ENCODE measurements around the gene PADI3.

The PADI3 gene

GRCh38 chr1:17272066-17272465 lies 23.2 kb downstream of the PADI3 start:
- no peak for DNase-seq (ENCODE audit: low read depth in 2 of 2)

GRCh38 chr1:17272646-17273045 lies 23.7 kb downstream of the PADI3 start:
- no peak for DNase-seq (ENCODE audit: low read depth in 2 of 2)

- DNase-seq (ENCODE audit: low read depth in 2 of 2) = no peak
Observed at GRCh38 chr1:17273096-17273495, 24.2 kb downstream of the PADI3 start.

GRCh38 chr1:17274186-17275170 lies 25.6 kb downstream of the PADI3 start:
- no peak for DNase-seq (ENCODE audit: low read depth in 2 of 2)

- no peak for DNase-seq (ENCODE audit: low read depth in 2 of 2)
Observed at GRCh38 chr1:17276568-17276967, 27.7 kb downstream of the PADI3 start.

GRCh38 chr1:17277511-17278159 lies 28.7 kb downstream of the PADI3 start:
- no peak for DNase-seq (ENCODE audit: low read depth in 2 of 2)

- DNase-seq (ENCODE audit: low read depth in 2 of 2) = no peak
Observed at GRCh38 chr1:17278996-17279830, 30.3 kb downstream of the PADI3 start.

- DNase-seq (ENCODE audit: low read depth in 2 of 2) = no peak
Observed at GRCh38 chr1:17280436-17280835, 31.5 kb downstream of the PADI3 start.

GRCh38 chr1:17280894-17281293 lies 32.0 kb downstream of the PADI3 start:
- DNase-seq (ENCODE audit: low read depth in 2 of 2) = no peak

GRCh38 chr1:17281775-17282181 lies 32.9 kb downstream of the PADI3 start:
- no peak for DNase-seq (ENCODE audit: low read depth in 2 of 2)

- DNase-seq (ENCODE audit: low read depth in 2 of 2) = no peak
Observed at GRCh38 chr1:17282836-17283235, 33.9 kb downstream of the PADI3 start.

- DNase-seq (ENCODE audit: low read depth in 2 of 2) = no peak
Observed at GRCh38 chr1:17286646-17287045, 37.7 kb downstream of the PADI3 start.

GRCh38 chr1:17287130-17287776 lies 38.4 kb downstream of the PADI3 start:
- DNase-seq (ENCODE audit: low read depth in 2 of 2) = no peak

GRCh38 chr1:17289721-17290120 lies 40.8 kb downstream of the PADI3 start:
- DNase-seq (ENCODE audit: low read depth in 2 of 2) = no peak

GRCh38 chr1:17290553-17290952 lies 41.7 kb downstream of the PADI3 start:
- no peak for DNase-seq (ENCODE audit: low read depth in 2 of 2)

GRCh38 chr1:17292299-17293160 lies 43.6 kb downstream of the PADI3 start:
- no peak for DNase-seq (ENCODE audit: low read depth in 2 of 2)

GRCh38 chr1:17293681-17294425 lies 45.0 kb downstream of the PADI3 start:
- no peak for DNase-seq (ENCODE audit: low read depth in 2 of 2)

- DNase-seq (ENCODE audit: low read depth in 2 of 2) = no peak
Observed at GRCh38 chr1:17295292-17295691, 46.4 kb downstream of the PADI3 start.

GRCh38 chr1:17296086-17296485 lies 47.2 kb downstream of the PADI3 start:
- no peak for DNase-seq (ENCODE audit: low read depth in 2 of 2)

GRCh38 chr1:17297991-17298390 lies 49.1 kb downstream of the PADI3 start:
- DNase-seq (ENCODE audit: low read depth in 2 of 2) = no peak
